ENCODE results near the gene IGFL2. TPM values are rescaled to one million over a fixed set of nuclear protein-coding genes. Genes with fewer than 3 reads are reported as not detected.

Gene IGFL2
- total RNA-seq, 1 experiment from 2014 or later = not detected

- CTCF ChIA-PET = no interaction called here
- H4K20me1 ChIP-seq (ENCODE audit: insufficient read depth) = no peaks in the 10 kb centered on the region
- H3K4me3 ChIP-seq (replicated peaks in 1 of 2; ENCODE audit: low read depth in 1 of 2, low read length in 2 of 2) = no peak overlapping the region
- DNase-seq (ENCODE audit: low read depth, low spot score) (no peak), ATAC-seq (no peak)
- H3K9me2 ChIP-seq (ENCODE audit: insufficient read depth) = no peaks in the 10 kb centered on the region
- H3K9me3 ChIP-seq (ENCODE audit: control insufficient read depth in 1 of 2, insufficient read depth in 1 of 2, low read depth in 1 of 2, low read length in 2 of 2) = no peaks in the 10 kb centered on the region
- no peaks in the 10 kb centered on the region for H3K36me3 ChIP-seq (ENCODE audit: control insufficient read depth in 1 of 2, insufficient read depth in 2 of 2, low read length in 2 of 2)
- no peaks in the 10 kb centered on the region for H3K27me3 ChIP-seq (ENCODE audit: insufficient read depth, low read length)
- H2AFZ ChIP-seq (ENCODE audit: low read depth, low read length, poor library complexity, severe bottlenecking) = no peak overlapping the region
- BruUV-seq (replicated peaks) = no TSS peak
- H3K4me2 ChIP-seq (ENCODE audit: low read length) = no peak overlapping the region
- H3K9ac ChIP-seq (ENCODE audit: low read length) = no peak overlapping the region
- H3K27ac ChIP-seq (ENCODE audit: low read depth, low read length) = no peak overlapping the region
- intact Hi-C loops (cut with micrococcal nuclease) = no loop called here
- RAD21 ChIA-PET (ENCODE audit: low non-redundant PET in 1 of 2, low total read pairs in 2 of 2, uncharacterized antibody in 2 of 2, unreplicated experiment in 2 of 2) = no interaction called here
- peaks cover 19 to 29% of the 10 kb centered on the region in 2 experiments for H3K4me1 ChIP-seq (ENCODE audit: control insufficient read depth in 1 of 2, insufficient read depth in 2 of 2, low read length in 2 of 2)
- H3K79me2 ChIP-seq (ENCODE audit: insufficient read depth, low read length) = no peaks in the 10 kb centered on the region
- TF ChIP-seq SRF (IDR thresholded peaks at IDR 0.05; ENCODE audit: low read depth) = no peak
- TF ChIP-seq YY1 (IDR thresholded peaks at IDR 0.05; ENCODE audit: extremely low read depth, insufficient replicate concordance, low read depth, low read length) = no peak
- TF ChIP-seq EZH2 (IDR thresholded peaks at IDR 0.05) = no peak
- no peak for TF ChIP-seq MAX (IDR thresholded peaks at IDR 0.05)
- TF ChIP-seq CTCF (IDR thresholded peaks at IDR 0.05 in 2 of 3, conservative IDR thresholded peaks at IDR 0.05 in 1 of 3; ENCODE audit: borderline replicate concordance in 1 of 3, insufficient read depth in 1 of 3, low read depth in 2 of 3, low read length in 2 of 3) = no peak
- no peak for TF ChIP-seq RAD21 (IDR thresholded peaks at IDR 0.05; ENCODE audit: low read depth)
- TF ChIP-seq CBX3 (IDR thresholded peaks at IDR 0.05; ENCODE audit: low read depth) = no peak
- no peak for TF ChIP-seq EZH2phosphoT487 (IDR thresholded peaks at IDR 0.05; ENCODE audit: borderline replicate concordance)
- TF ChIP-seq TCF7L2 (IDR thresholded peaks at IDR 0.05; ENCODE audit: borderline replicate concordance, extremely low read depth, insufficient read depth, insufficient read length) = no peak
- no peak for TF ChIP-seq ELF1 (IDR thresholded peaks at IDR 0.05; ENCODE audit: borderline replicate concordance, low read depth)
- no peak for TF ChIP-seq JUND (IDR thresholded peaks at IDR 0.05)
- no peak for TF ChIP-seq ZBTB33 (IDR thresholded peaks at IDR 0.05; ENCODE audit: extremely low read depth, insufficient replicate concordance, low read length)
- no peak for TF ChIP-seq CEBPB (IDR thresholded peaks at IDR 0.05; ENCODE audit: low read depth)
- no peak for TF ChIP-seq ATF3 (IDR thresholded peaks at IDR 0.05)
- TF ChIP-seq FOSL1 (IDR thresholded peaks at IDR 0.05; ENCODE audit: low read depth) = no peak
- no peak for TF ChIP-seq SIN3A (IDR thresholded peaks at IDR 0.05; ENCODE audit: low read depth)
- TF ChIP-seq ZFX (IDR thresholded peaks at IDR 0.05) = no peak
- no peak for TF ChIP-seq REST (IDR thresholded peaks at IDR 0.05; ENCODE audit: low read depth)
- no peak for TF ChIP-seq POLR2A (IDR thresholded peaks at IDR 0.05; ENCODE audit: borderline replicate concordance, extremely low read depth, insufficient read depth, insufficient read length)
- no peak for TF ChIP-seq POLR2AphosphoS5 (IDR thresholded peaks at IDR 0.05; ENCODE audit: low read depth, low read length)
- POLR2A ChIA-PET = no interaction called here
Measured at GRCh38 chr19:46131485-46132143, 16.4 kb upstream of the IGFL2 start.
